ENCODE results near the gene NPFFR1. TPM values are rescaled to one million over a fixed set of nuclear protein-coding genes. Genes with fewer than 3 reads are reported as not detected.

Gene NPFFR1
- total RNA-seq, 1 donor from 2014 or later = not detected

DNA sequence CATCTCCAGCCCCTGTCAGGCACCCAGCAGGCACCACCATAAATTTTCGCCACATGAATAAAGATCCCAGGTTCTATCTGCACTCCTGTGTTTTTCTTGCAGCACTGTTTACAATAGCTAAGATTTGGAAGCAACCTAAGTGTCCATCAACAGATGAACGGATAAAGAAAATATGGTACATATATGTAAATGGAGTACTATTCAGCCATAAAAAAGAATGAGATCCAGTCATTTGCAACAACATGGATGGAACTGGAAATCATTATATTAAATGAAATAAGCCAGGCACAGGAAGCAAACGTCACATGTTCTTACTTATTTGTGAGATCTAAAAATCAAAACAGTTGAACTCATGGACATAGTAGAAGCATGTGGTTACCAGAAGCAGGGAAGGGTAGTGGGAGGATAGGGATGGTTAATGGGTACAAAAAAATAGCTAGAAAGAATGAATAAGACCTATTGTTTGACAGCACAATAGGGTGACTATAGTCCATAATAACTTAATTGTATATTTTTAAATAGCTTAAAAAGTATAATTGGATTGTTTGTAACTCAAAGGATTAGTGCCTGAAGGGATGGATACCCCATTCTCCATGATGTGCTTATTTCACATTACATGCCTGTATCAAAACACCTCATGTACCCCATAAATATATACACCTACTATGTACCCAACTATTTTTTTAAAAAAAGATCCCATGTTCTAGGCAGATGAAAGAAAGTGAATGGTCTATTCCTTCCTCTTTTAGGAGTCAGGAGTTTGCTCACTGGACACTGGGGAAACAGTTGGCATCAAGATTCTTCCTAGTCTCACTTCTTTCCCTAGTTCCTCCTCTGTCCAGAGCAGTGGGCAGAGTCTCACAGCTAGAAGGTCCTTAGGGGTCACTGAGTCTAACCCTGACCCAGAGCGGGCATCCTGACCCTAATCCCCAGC is 1.0 kb upstream of the NPFFR1 start:
- H3K9me3 Mint-ChIP-seq = peaks cover 5% of the 10 kb centered on the region

DNA sequence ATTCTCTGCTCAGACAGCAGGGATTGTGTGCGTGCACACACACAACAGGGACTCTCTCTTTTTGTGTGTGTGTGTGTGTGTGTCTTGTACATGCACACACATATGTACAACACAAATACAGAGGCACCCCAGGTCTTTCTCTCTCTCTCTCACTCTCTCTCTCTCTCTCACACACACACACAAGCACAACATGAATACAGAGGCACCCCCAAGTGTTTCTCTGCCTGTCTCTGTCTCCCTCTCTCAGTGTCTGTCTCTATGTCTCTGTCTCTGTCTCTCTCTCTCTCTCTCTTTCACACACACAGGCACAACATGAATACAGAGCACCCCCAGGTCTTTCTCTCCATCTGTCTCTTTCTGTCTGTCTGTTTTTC is 746 bp downstream of the NPFFR1 start:
- Mint-ChIP-seq H3K4me3 (no peak overlapping the region), H3K4me1 (no peaks in the 10 kb centered on the region), H3K9me3 (peaks cover 5% of the 10 kb centered on the region), H3K27ac (no peak overlapping the region), H3K27me3 (peaks cover 49% of the 10 kb centered on the region), H3K36me3 (ENCODE audit: low read depth) (no peaks in the 10 kb centered on the region)
- intact Hi-C loops (cut with micrococcal nuclease) = no loop called here
- DNase-seq = no peak
- POLR2A ChIA-PET = no interaction called here
- CTCF ChIA-PET = no interaction called here
- TF ChIP-seq, protein P1, sequence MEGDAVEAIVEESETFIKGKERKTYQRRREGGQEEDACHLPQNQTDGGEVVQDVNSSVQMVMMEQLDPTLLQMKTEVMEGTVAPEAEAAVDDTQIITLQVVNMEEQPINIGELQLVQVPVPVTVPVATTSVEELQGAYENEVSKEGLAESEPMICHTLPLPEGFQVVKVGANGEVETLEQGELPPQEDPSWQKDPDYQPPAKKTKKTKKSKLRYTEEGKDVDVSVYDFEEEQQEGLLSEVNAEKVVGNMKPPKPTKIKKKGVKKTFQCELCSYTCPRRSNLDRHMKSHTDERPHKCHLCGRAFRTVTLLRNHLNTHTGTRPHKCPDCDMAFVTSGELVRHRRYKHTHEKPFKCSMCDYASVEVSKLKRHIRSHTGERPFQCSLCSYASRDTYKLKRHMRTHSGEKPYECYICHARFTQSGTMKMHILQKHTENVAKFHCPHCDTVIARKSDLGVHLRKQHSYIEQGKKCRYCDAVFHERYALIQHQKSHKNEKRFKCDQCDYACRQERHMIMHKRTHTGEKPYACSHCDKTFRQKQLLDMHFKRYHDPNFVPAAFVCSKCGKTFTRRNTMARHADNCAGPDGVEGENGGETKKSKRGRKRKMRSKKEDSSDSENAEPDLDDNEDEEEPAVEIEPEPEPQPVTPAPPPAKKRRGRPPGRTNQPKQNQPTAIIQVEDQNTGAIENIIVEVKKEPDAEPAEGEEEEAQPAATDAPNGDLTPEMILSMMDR (IDR thresholded peaks at IDR 0.05) = no peak
- no peak for ATAC-seq (ENCODE audit: low read depth)

More for the DNA sequence above, 1.0 kb upstream of the NPFFR1 start:
- no peak for ATAC-seq (ENCODE audit: low read depth)
- no peak overlapping the region for H3K27ac Mint-ChIP-seq
- CTCF ChIA-PET = no interaction called here
- TF ChIP-seq, protein P1 (IDR thresholded peaks at IDR 0.05) = no peak
- no peak overlapping the region for H3K4me3 Mint-ChIP-seq
- H3K4me1 Mint-ChIP-seq = no peaks in the 10 kb centered on the region
- POLR2A ChIA-PET = no interaction called here
- H3K36me3 Mint-ChIP-seq (ENCODE audit: low read depth) = no peaks in the 10 kb centered on the region
- no peak for DNase-seq
- intact Hi-C loops (cut with micrococcal nuclease) = no loop called here
- peaks cover 49% of the 10 kb centered on the region for H3K27me3 Mint-ChIP-seq

DNA sequence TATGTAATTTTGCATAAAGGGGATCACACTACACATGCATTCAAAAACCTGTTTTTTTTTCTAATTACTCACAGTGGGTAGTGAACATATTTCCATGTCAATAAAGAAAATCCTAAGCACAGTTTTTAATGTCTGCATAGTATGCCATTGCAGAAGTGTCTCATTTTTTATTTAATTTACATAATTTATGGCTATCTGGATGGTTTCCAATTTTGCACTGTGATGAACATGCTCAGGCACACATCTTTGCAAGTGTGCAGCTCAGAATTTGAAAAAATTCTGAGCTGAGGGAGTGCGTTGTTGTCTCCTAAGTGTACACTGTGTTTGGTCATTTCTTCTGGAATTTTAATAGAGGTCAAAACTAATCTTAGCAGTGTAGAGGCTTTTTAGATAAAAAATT is 2.2 kb downstream of the NPFFR1 start:
- no peak for ATAC-seq (ENCODE audit: low read depth)
- POLR2A ChIA-PET = no interaction called here
- intact Hi-C loops (cut with micrococcal nuclease) = no loop called here

DNA sequence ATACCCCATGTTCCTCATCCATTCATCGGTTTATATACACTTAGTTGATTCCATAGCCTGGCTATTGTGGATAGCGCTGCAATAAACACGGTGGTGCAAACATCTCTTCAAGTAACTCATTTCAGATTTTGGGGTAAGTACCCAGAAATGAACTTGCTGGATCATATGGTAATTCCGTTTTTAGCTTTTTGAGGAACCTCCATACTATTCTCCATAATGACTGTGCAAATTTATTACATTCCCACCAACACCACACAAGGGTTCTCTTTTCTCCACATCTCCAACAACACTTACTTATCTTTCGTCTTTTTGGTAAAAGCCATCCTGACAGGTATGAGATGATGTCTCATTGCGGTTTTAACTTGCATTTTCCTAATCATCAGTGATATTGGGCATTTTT is 3.7 kb downstream of the NPFFR1 start:
- Mint-ChIP-seq H3K36me3 (ENCODE audit: low read depth) (no peaks in the 10 kb centered on the region), H3K27ac (no peak overlapping the region), H3K27me3 (peaks cover 31% of the 10 kb centered on the region), H3K4me3 (no peak overlapping the region), H3K9me3 (peaks cover 10% of the 10 kb centered on the region), H3K4me1 (no peaks in the 10 kb centered on the region)
- DNase-seq (no peak), ATAC-seq (ENCODE audit: low read depth) (no peak)
- intact Hi-C loops (cut with micrococcal nuclease) = no loop called here
- TF ChIP-seq, protein P1 (IDR thresholded peaks at IDR 0.05) = no peak
- CTCF ChIA-PET = no interaction called here
- POLR2A ChIA-PET = no interaction called here

More for the DNA sequence above, 2.2 kb downstream of the NPFFR1 start:
- TF ChIP-seq, protein P1 (IDR thresholded peaks at IDR 0.05) = no peak
- H3K9me3 Mint-ChIP-seq = peaks cover 5% of the 10 kb centered on the region
- no peak overlapping the region for H3K4me3 Mint-ChIP-seq
- H3K27ac Mint-ChIP-seq = no peak overlapping the region
- H3K36me3 Mint-ChIP-seq (ENCODE audit: low read depth) = no peaks in the 10 kb centered on the region
- no peaks in the 10 kb centered on the region for H3K4me1 Mint-ChIP-seq
- CTCF ChIA-PET = interaction anchor here (1.3 kb wide), 1 partner anchor 11 kb away, joined by 3 read pairs; no protein-coding TSS in a partner anchor
- DNase-seq = no peak
- H3K27me3 Mint-ChIP-seq = peaks cover 42% of the 10 kb centered on the region

DNA sequence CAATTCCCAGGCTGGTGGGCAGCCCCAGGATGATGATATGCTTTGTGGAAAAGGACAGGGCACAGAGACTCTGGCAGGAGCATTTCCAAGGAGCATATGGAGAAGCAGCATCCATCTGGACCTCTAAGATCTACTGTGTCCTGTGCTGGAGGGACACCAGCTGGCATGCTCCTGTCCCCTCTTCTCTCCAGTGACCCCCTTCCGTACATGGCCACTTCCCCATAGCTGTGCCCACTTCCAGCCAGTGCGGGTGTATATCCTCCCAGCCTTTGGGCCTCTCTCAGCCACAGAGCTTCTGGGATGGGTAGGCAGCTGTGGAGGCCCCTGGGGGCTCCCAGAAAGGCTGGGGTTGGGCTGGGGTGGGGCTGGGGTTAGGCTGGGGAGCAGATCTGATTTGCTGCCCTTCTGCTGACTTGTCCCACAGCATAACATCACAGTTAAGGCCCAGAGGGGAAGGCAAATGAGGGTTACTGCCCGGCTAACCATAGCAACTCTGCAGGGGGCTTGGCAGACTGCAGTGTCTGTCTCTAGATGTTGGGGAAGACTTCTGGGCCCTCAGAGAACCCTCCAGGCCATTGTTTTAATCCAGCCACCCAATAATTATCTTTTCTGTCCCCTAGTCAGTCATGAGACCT is 6.3 kb downstream of the NPFFR1 start:
- intact Hi-C loops (cut with micrococcal nuclease) = no loop called here
- no peak for ATAC-seq (ENCODE audit: low read depth)
- peaks cover 12% of the 10 kb centered on the region for H3K27me3 Mint-ChIP-seq
- POLR2A ChIA-PET = no interaction called here
- no peaks in the 10 kb centered on the region for H3K36me3 Mint-ChIP-seq (ENCODE audit: low read depth)
- no peak overlapping the region for H3K27ac Mint-ChIP-seq
- TF ChIP-seq, protein P1 (IDR thresholded peaks at IDR 0.05) = no peak
- peaks cover 23% of the 10 kb centered on the region for H3K4me1 Mint-ChIP-seq
- peaks cover 5% of the 10 kb centered on the region for H3K9me3 Mint-ChIP-seq
- H3K4me3 Mint-ChIP-seq = no peak overlapping the region
- CTCF ChIA-PET = interaction anchor here (1.0 to 1.4 kb wide), 2 partner anchors 9 to 10 kb away, joined by 3 read pairs; no protein-coding TSS in a partner anchor
- no peak for DNase-seq
